Erythroblast (primary cell): ENCODE data around the gene GSTM2.

Source experiments
- DNase-seq, 2 experiments: peaks; one replicate each; lab custom pipeline; 2025; lab: John Stamatoyannopoulos, UW
- GATA1 ChIP-seq: IDR thresholded peaks from 2 replicates; pipeline ENCODE4 v1.6.1; 2011; ENCODE audit warnings: low read depth, mild to moderate bottlenecking, control low read depth, low read length, moderate library complexity
- POLR2A ChIP-seq: IDR thresholded peaks from 2 replicates; pipeline ENCODE4 v1.6.1; 2011; ENCODE audit warnings: mild to moderate bottlenecking, low read length

GSTM2 gene

GRCh38 chr1:109667452-109668122, at the start of gene GSTM2:
GSTM2 (plus strand) TSS chr1:109668057; CDS start chr1:109668116, 59 bp downstream.
- DNase-seq, result peak; percentile 89 to 90
- TF ChIP-seq POLR2A, result no peak
- no peak for TF ChIP-seq GATA1

DNA sequence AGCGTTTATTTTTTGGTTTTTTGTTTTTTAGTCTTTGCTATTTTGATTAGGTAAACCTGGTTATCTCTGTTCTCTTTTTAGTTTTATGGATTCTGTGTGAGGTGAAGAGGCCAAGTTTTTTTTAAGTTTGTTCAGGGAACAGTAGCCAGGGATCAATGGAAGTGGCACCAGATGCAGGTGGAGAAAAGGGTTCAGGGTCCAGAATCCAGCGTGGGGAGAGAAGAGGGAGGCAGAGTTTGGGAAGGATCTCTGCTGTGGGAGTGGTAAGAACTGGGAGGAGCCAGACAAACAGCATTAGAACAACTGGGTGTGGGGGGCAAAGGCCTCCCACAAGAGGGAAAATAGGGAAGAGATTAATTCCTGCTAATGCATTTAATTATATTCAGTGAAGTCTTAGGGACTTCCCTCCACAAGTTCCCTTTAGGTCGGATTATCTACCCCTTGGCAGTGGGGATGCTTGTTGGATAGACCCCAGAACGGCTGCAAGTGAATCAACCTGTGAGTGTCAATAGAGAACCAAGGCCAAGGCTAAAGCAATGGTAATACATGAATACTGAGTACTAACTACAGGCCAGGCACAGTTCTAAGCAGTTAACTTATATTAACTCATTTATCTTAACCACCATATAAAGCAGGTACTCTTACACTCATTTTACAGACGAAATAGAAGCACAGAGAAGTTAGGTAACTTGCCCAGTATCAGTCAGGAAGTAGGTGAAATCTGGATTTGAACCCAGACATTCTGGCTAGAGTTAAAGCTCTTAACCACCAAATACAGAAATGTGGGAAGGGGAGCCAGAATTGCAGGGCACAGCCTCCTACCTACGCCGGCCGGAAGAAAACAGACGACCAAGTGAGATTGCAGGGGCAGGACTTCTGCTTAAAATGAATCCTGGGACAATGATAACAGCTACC, 48.9 kb upstream of the GSTM2 start:
- TF ChIP-seq GATA1, result no peak
- no peak for TF ChIP-seq POLR2A
- DNase-seq, result no peak

DNA sequence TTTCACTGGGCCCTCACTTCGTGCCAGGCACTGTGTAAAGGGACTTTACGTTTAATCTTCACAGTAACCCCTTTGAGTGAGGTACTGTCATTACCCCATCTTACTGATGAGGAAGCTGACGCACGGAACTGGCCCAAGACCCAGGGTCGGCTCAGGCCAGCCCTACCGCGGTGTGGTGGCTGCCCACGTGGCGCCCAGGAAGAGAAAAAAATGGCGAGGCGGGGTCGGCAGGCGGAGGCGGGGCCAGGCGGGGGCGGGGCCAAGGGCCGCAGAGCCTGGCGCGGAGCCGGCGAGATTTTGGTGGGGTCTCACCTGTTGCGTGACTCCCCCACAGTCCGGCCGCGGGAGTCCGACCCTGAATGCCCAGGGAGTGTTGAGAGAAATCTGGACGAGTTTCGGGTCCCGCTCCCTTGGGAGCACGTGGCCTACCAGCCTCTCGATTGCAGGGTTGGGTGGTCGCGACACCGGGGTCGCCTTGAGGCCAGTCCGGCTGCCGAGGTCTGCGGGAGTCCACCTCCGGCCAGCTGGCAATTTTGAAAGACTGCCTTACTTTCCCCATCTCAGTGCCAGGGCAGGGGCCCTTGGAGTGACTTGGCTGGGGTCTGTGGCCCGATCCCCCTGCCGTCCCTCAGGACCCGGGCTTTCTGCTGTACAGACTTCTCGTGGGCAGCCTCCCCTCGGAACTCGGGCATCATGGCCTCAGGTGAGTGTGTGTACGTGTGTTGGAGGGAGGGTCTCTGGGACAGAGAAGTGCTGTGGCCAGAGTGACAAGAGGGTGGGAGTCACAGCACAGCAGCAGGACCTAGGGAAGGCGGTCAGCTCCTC, 48.1 kb upstream of the GSTM2 start, which contains the start of the genes AMPD2 and GNAT2:
AMPD2 (plus strand) TSS at position 262 of the 825 bp plus-strand sequence. CDS start 1,339 bp downstream, outside the sequence.
GNAT2 (minus strand) TSS at position 41 of the 825 bp plus-strand sequence. CDS start 6,746 bp downstream, outside the sequence.
- TF ChIP-seq POLR2A (peak; percentile 48), GATA1 (no peak)
- DNase-seq, result peak; percentile 74 to 77

- no peak for DNase-seq
- TF ChIP-seq GATA1 (no peak), POLR2A (no peak)
These were observed 47.5 kb upstream of the GSTM2 start for GRCh38 chr1:109620401-109620791.

GRCh38 chr1:109620841-109621286, 47.0 kb upstream of the GSTM2 start:
- TF ChIP-seq POLR2A, result no peak
- no peak for TF ChIP-seq GATA1
- DNase-seq, result peak; percentile 82 to 85

GRCh38 chr1:109621379-109622136, 46.3 kb upstream of the GSTM2 start:
- peak; percentile 27 to 49 for DNase-seq
- TF ChIP-seq GATA1 (no peak), POLR2A (no peak)

- DNase-seq, result no peak
- TF ChIP-seq POLR2A, result no peak
These were observed 45.5 kb upstream of the GSTM2 start for GRCh38 chr1:109622137-109622892.

- TF ChIP-seq GATA1 (no peak), POLR2A (no peak)
- DNase-seq, result peak; percentile 64 to 83
These were observed 45.0 kb upstream of the GSTM2 start for GRCh38 chr1:109622895-109623294.

DNA sequence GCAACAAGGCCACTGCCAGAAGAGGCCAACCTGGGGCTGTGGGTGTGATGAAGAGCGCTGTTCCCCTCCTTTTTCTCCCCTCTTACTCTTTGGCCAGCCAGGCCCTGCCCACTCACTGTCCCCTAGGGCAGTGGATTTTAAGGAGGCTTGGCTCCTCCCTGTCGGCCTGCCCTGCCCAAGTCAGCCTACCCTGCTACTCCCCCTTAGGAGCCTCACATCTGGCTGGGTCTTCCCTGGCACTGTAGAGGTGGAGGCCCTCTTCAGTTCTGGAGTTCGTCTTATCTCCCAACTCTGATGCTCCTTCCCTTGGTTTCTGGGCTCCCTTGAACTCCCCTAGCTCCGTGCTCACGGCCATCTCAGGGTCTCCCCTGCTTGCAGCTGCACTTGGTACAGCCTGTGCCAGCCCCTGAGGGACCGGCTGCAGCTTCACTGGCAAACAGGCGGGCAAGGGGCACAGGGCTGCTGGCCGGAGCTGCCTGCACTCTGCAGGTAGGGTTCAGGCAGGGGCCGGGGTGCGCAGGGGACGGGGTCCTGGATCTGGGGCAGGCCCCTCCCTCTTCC, 44.2 kb upstream of the GSTM2 start:
- no peak for TF ChIP-seq POLR2A
- TF ChIP-seq GATA1, result no peak
- peak; percentile 42 to 53 for DNase-seq

GRCh38 chr1:109624201-109625010, 43.5 kb upstream of the GSTM2 start:
- TF ChIP-seq GATA1, result no peak
- TF ChIP-seq POLR2A, result no peak
- DNase-seq, result no peak

- TF ChIP-seq GATA1, result no peak
- TF ChIP-seq POLR2A, result no peak
- no peak for DNase-seq
These were observed 42.7 kb upstream of the GSTM2 start for GRCh38 chr1:109625176-109625575.
